GM21576 (cell line): ENCODE results near the gene ACVRL1.
A peak's percentile ranks its signal among the peaks of the same experiment; 100 is the strongest.

Experiments
- ATAC-seq: cut with Tn5 transposase; IDR thresholded peaks from one replicate; pipeline ENCODE4 v1.9.1; 2021; ENCODE audit warnings: mild to moderate bottlenecking, moderate library complexity; ENCODE audit not compliant: unreplicated experiment

Gene ACVRL1

DNA sequence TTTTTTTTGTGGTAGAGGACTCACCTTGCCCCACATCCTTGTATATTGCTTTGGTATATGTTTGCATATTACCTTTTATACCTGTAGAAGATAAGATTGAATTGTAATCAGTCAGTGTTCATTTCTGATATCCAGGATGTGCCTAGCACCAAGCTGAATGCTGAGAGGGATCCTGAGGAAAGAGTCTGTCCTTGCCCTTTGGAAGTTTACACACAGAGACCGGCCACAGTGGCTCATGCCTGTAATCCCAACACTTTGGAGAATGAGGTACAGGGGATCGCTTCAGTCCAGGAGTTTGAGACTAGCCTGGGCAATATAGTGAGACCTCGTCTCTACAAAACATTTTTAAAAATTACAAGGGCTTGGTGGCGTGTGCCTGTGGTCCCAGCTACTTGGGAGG, 52.6 kb downstream of the ACVRL1 start:
- ATAC-seq: no peak

DNA sequence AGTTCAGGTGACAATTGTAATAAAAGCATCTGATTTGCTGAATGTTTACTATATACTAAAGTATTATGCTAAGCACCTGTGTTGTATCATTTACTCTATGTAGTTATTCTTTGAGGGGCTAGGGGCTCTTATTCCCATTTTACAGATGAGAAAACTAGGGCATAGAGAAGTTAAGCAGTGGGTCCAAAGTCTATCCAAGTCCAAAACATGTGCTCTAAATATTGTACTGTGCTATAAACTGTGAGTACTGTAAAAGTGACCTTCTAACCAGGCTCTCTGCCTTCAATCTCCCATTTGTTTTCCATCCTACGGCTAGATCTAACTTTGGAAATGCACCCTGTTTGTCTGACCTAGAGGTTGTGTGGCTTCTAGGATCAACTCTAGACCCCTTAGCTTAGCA, 53.2 kb downstream of the ACVRL1 start:
- ATAC-seq: no peak

DNA sequence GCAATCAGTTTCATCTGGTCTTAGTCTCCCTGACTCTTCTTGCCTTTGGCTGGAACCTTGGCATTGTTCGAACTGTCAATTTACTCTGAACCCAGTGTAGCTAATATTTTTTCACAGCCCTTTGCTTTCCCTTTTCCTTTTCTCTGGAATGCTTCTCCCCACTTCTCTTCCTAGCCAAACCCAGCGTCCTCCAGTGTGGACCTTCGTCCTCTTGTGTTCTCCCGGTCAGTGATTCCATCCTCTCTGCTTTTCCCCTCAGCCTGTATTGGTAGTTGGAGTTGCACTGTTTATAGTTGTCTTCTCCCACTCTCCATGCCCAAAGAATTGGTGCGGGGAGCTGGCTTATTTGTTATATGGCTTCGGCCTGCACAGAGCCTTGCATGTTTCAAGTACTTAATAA, 53.6 kb downstream of the ACVRL1 start:
- ATAC-seq: no peak

DNA sequence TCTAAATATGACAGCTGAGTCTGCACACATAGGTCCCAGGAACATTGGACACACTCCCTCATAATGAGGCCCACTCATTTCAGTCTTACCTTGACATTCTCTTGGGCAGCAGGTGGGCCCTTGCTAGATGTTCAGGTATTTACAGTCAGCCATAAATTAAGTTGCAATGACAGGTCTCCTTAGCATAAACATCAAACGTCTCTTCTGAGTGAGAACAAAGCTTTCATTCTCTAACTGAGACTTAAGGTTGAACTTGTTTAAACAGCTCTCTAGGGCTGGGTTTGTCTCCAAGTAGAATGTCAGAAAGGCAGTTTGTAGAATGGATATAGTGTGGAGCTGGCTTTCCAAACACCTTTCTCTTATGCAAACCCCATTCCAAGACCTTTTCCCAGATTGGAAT, 54.5 kb downstream of the ACVRL1 start:
- ATAC-seq: no peak

DNA sequence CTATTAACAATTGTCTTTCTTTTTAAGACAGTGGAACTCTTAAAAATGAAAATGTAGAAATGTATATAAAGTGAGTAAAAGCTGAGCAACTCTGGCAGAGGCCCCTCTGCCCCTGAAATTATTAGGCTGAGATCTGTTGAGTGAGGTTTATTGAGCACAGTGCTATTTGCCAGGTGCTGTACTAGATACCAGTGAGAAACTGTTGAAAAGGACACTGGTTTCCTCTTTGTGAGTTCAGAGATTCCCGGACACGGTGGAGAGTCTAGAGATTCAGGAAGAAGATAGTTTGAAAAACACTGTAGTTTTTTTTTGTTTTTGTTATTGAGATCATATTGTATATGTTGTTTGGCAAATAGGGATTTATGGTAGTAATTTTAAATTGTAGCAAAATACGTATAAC, 55.4 kb downstream of the ACVRL1 start:
- no peak for ATAC-seq

DNA sequence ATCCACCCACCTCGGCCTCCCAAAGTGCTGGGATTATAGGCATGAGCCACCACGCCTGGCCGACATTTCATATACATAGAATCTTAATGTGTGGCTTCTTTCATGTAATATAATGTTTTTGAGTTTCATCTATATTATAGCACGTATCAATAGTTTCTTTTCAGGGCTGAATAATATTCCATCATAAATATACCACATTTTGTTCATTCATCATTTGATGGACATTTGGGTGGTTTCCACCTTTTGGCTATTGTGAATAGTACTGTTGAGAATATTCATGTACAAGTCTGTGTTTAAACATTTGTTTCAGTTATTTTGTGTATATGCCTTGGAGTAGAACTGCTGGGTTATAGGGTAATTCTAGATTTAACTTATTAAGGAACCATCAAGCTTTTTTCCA, 56.2 kb downstream of the ACVRL1 start:
- no peak for ATAC-seq

DNA sequence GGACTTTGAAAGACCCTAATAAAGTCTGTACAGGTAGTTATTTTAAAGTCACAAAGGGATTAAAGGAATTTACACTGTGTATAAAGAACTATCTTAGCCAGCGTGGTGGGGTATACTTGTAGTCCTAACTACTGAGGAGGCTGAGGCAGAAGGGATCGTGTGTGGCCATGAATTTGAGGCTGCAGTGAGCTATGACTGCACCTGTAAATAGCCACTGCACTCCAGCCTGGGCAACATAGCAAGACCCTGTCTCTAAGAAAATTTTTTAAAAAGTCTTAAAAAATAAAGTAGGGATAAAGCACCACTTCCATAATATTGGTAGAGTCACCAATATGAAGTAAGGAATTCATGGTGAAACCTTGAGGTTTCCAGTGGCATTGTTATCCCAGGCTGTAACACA, 62.3 kb downstream of the ACVRL1 start:
- no peak for ATAC-seq

DNA sequence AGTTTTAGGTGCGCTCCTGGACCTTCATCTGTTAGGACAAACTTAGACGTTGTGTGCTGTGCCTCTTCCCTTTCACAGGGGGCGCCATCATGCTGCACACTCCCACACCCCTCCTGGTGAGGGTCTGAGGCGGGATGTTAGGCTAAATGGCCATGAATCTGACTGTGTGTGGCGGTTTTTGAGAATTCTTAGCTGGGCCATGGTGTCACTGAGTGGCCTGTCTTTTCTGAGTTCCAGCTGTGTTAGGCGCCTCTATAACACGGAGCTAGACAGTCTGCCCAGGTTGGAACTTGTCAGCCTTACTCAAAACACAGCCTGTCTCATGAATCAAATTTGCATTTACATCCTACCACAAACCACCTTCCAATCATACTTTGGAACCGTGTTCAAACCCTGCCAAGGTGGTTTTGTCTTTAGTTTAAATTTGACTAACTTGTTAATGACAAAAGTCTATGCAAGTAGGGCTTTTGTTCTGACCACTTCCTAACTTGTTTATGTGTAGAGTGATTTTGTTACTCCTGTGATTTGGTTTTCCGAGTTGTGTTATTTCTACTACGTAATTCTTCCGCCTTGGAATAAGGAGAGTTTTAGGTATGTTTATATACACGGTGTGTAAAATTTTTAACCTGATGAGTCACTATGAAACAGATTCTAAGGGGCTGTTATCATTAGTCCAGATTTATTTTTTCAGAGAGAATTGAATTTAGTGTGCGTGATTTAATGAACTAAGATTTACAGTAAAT, 63.8 kb downstream of the ACVRL1 start:
- ATAC-seq: peak; percentile 75

DNA sequence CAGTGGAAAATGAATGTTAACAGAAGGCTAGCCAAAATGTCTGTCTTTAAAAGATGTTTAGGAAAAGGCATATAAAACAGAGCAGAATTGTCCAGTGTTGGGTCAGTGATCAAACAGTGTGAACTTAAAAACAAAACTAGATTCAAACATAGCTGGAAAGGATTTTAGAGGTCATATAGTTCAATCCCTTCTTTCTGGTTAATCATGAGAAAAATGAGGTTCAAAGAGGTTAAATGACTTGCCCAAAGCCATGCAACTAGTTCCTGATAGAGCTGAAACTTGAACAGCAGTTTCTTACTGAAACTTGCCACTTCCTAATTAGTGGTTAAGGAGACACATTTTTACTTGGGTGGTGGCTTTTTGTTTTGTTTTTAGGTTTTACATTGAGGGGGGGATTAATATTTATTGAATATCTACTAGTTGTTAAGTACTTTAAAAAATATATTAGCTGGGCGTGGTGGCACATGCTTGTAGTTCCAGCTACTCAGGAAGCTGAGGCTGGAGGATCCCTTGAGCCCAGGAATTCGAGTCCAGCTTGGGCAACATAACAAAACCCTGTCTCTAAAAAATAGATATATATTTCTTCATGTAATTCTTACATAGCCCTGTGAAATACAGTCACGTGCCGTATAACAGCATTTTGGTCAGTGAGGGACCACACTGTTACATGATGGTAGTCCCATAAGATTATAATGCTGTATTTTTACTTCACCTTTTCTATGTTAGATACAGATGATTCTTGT, 64.5 kb downstream of the ACVRL1 start:
- peak; percentile 50 for ATAC-seq

DNA sequence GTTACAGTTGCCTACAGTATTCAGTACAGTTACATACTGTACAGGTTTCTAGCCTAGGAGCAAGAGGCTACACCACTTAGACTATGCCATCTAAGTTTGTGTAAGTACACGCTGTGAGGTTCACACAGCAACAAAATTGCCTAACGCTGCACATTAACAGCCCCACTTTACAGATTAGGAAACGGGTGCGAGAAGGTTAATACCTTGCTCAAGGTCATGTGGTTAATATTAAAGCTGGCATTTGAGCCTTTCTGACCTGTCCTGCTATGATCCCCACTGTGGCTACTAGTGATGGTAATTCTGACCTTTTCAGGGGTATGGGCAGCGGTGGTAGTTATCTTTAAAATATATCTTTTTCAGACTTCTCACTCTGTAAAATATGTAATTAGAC, 65.1 kb downstream of the ACVRL1 start:
- no peak for ATAC-seq

DNA sequence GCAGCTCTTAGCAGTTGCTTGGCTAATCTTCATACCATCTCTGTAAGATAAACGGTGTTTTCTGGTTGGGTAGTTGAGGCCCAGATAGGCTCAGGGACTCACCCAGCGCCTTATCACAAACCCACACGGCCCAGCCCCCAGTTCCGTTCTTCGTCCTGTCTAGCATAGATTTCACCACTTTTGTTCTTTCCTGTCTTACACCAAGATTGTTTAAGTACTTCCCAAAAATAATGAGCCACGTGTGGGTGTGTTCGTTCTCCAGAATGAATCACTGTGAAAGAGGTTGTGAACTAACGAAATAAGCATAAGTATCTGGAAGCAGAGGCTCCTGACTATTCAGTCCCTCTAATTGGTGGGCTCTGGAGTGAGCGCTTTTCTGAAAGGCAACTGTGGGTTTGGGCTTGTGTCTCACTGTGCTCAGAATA, 65.6 kb downstream of the ACVRL1 start:
- no peak for ATAC-seq
